HG03432 (cell line): ENCODE data around the gene MEGF11.

Experiments used
- ATAC-seq: cut with Tn5 transposase; IDR thresholded peaks from one replicate; pipeline ENCODE4 v1.9.1; 2021; ENCODE audit warnings: mild to moderate bottlenecking, moderate library complexity; ENCODE audit not compliant: unreplicated experiment

The MEGF11 gene

DNA sequence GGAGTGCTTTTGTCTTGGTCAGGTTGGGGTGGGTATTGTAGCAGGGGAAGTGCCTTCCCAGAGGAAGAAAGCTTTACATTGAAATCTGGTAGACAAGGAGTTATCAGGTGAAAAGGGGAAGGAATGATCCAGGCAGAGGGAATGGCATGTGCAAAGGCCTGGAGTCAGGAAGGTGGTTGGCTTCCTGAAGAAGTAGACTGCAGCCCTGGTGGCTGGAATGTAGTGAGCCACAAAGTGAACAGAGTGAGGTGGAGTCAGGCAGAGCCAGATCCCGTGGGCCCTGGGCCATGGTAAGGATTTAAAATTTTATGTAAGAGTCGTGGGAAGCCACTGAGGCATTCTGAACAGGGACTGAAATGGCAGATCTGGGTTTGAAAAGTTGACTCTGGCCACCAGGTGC is 326.0 kb downstream of the MEGF11 start:
- no peak for ATAC-seq

DNA sequence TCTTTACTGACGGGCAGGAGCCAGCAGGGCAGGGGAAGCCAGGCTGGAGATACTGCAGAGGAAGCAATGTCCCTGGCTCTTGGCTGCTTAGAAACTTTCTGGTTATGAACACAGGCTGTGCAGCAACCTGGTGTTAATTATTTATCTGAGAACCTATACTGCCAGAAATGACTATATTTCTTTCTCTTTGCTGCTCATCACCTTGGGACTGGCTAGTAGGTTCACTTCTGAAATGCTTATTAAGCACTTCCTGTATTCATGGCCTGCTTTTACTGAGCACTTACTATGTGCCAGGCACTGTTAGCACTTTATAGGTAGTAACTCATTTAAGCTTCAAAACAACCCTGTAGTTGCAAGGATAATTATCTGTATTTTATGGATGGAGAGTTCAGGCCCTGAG is 326.7 kb downstream of the MEGF11 start:
- peak; percentile 64 for ATAC-seq

DNA sequence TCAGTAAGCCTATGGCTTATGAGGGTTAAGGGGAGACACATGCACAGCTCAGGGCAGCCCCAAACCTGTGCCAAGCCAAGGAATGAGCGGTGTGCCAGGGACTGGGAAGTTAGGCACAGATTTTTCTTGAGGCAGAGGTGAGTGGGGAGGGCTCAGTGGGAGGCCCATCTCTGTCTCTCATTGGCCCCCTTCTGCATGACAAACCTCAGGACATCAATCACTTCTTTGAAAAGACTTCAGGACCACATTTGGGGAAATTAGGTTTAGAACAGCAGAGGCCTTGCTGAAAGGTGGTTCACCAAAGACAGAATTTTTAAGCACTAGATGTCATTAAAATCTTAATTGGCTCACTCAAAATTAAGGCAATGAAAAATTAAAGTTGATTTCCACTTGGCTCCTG is 327.1 kb downstream of the MEGF11 start:
- ATAC-seq = no peak

DNA sequence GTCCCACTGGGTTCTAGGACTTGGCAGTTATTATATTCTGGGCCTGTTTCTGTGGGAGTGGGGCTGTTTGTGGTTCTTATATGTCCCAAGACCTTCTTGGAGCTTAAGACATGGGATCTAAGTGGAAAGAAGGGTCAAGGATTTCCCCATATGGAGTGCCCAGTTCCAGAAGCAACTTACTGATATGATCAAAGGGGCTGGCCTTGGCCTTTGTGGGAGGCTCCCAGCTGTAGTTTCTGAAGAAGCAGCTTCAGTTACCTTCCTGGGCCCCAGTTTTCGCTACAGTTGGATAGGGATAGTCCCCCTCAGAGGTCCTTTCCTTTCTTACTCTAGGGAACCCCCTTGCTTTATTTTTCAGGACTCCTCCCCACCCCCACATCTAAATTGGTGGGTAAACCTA is 328.2 kb downstream of the MEGF11 start:
- ATAC-seq = no peak

DNA sequence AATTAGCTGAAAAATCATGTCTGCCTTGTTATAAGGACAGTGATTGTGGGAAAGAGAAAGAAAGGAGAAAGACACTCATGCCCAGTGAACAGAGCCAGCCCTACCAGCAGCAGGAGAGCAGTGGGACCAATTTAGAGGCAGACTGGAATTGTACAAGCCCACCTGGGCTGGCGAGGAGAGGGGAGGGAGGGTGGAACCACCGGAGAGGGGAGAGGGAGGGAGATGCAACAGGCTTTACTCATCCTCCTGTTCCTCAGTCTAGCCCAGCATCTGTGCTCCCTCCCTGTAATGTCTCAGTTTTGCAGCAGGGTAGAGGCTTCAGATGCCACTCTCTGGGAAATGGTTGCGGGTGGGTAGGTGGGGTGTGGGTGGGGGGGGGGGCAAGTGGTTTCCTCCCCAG is 329.5 kb downstream of the MEGF11 start:
- ATAC-seq = no peak

DNA sequence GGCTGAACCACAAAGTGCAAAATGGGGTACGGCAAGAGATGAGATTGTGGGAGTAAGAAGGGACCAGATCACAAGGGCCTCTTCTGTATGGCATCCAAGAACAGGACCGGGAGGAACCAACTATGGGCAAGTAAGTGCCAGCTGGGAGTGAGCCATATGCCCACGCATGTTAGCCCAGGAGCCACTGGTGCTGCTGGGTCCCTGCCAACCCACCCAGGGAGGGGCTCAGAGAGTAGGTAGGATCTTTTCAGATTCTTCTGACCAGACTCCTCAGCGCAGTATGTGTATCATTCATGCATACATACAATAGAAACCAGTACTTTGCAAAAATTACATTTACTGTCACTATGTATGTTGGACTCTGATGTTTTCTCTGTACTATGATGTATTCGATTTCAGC is 330.3 kb downstream of the MEGF11 start:
- ATAC-seq = no peak

DNA sequence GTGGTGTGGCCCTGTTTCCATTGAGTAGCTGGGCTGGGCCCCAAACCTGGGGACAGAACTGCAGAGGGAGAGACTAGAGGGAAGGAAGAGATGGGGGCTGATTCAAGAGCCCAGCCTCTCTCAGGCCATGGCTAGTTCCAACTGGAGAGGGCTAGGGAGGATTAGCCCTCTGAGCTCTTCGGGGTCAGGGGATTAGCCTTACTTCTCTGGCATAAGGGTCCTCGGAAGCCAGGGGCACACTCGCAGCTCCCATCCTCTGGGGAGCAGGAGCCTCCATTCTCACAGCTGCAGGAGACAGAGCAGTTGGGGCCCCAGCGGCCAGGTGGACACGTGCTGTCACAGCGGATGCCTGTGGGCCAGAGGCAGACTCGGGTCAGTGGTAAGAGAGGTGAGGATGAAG is 330.9 kb downstream of the MEGF11 start:
- no peak for ATAC-seq

DNA sequence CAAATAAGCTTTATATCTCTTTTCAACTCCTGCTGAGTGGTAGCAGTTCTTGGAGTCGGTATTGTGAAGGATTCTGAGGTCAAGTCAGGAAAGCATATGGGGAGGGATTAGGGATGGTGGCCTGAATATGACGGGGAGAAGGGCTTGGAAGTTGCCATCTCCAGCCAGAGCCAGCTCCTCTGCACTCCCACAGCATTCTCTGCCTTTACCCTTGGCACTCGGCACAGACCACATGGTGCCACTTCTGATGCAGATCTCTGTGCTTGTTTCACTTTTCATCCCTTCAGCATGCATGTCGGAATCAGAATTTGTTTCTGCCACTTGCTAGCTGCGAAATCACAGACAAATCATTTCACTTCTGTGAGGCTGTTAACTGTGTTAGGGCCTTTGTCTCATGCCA is 331.8 kb downstream of the MEGF11 start:
- no peak for ATAC-seq

DNA sequence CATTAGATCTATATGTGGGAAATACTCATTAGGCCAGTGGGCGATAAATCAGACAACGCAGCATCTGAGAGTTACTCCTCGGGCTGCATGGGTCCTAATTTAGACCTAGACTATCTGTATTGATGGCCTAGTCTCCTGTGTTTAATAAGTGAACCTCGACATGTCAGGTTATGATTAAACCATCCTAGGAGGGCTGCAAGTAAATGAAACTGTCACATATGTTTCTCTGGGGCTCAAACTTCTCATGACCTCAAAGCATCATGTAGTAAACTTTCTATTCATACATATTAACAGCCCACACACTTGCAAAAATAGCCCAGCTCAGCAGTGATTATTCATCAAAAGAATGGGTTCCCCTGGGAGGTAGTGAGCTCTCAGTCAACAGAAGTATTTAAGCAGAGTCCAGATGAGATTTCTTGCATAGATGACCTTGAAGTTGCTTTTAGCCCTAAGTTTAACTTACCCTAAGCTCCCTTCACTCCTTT is 332.7 kb downstream of the MEGF11 start:
- ATAC-seq = peak; percentile 37

DNA sequence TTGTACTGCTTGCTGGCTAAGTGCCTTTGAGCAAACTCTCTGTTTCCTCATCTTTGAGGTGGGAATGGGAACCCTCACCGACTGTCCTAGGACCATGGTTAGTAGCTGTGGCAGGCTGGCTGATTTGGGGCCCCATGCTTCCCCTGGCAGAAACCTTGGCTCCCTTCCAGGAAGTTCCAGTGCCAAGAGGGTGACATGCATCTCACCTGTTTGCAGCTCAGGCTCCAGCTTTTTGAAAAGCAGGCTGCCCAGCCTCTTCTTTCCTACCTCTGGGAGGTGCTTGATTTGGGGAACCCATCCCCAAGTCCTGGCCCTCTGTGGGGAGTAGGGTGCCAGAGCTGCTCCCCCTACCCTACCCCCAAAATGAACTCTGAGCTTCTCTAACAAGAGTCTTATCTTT is 333.4 kb downstream of the MEGF11 start:
- ATAC-seq = no peak

DNA sequence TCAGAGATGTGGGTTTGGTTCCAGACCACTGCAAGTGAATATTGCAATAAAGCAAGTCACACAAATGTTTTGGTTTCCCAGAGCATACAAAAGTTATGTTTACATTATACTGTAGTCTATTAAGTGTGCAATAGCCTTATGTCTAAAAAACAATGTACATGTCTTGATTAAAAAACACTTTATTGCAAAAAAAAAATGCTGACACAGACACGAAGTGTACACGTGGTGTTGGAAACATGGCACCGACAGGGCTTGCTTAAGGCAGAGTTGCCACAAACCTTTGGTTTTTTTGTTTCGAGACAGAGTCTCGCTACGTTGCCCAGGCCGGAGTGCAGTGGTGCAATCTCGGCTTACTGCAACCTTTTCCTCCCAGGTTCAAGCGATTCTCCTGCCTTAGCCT is 334.2 kb downstream of the MEGF11 start:
- ATAC-seq = no peak

DNA sequence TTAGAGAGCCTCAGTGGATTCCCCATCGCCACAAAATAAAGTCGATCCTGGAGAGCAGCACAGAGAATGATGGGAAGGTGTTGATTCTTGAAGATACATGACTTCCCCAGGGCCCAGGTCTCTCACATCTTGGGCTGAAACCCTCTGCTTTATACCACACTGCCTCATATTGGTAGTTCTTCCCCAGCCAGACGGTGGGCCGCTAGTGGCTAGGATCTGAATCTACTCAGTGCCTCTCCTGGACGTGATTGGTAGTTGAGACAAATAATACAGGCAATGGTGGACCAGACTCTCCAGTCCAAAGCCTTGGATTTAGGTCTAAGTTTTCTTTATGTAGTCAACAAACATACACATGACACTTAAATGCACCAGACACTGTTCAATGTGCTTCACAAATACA is 334.6 kb downstream of the MEGF11 start:
- no peak for ATAC-seq

DNA sequence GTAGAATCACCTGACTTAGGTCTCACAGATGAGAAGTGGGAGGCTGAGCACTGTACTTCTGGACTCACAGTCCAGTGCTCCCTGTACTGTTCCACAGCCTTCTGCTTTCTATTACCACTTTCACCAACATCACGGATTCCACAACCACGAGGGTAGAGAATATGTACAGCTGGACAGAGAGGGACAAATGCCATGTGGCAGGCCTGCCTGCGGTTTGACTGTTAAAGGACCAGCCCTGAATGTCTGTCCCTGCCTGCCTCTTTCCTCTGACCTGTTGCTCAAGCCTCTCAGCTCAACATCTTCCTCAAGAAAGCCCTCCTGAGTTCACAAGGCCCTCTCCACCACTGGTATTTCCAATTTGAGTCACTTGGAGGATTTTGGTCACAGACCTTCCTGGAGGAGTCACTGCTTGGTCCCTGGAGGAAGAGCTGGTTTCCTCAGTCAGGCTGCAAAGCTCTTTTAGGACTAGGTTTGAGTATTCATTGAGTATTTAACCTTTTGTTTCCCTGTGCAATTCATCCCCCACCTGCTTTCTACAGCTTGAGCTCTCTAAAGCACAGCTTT is 335.1 kb downstream of the MEGF11 start:
- no peak for ATAC-seq

DNA sequence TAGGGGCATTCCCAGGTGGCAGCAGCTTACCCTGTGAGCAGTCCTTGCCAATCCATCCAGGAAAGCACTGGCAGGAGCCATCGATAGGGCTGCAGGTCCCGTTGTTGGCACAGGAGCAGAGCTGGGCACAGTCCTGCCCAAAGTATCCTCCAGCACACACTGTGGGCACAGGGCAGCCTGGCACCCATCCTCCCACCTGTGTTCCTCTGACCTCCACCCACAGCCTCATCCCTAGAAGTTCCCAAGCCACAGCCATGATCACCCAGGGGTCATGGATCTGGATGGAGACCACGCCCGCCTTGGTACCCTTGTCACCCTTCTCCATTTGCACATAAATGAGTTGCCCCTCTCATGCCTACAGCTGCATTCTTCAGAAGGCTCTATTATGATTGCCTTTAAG is 335.6 kb downstream of the MEGF11 start:
- no peak for ATAC-seq

DNA sequence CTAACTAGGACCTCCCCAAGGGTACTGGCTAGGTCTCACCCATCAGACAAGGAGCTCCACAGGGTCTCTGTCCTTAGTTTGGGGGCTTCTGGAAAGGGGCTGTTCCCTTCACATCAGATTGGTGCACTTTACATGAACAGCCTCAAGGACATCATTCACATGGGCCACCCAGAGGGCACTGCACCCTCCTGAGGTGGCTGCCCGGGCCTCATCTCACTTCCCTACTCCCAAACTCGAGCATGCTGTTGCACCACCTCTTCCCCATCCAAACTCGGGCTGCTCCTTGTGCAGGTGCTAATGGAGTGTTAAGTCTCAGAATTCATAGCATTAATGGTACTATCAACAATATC is 336.2 kb downstream of the MEGF11 start:
- peak; percentile 15 for ATAC-seq

DNA sequence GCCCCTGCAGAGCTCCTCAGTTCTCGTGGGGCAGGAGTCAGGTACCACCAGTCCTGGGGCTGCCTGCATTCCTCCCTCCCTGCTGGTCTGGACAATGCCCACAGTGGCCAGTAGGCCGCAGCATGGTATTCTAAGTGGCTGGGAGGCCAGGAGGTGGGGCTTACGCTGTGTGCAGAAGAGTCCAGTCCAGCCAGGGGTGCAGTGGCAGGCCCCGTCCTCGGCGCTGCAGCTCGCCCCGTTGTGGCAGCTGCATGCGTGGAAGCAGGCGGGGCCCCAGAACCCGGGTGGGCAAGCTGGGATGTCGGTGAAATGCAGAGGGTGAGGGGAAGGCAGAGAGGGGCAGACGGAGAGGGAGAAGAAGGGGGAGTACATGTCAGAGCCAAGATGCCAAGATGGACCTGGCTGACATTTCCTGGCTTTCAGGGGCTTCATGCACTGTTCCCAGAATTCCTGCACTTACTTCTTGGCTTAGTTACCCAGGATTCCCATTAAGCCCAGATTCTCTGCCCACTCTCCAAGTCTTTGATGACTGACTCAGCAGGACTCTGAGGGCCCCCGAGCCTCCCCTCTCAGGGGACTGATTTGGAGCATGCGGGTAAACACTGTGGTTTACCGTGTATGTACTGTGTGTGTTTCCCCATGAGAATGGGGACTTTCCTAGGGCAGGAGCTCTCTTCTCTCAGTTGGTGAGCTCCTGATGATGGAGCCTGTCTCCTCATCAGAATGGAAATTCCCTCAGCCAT is 336.7 kb downstream of the MEGF11 start:
- ATAC-seq = peak; percentile 63

DNA sequence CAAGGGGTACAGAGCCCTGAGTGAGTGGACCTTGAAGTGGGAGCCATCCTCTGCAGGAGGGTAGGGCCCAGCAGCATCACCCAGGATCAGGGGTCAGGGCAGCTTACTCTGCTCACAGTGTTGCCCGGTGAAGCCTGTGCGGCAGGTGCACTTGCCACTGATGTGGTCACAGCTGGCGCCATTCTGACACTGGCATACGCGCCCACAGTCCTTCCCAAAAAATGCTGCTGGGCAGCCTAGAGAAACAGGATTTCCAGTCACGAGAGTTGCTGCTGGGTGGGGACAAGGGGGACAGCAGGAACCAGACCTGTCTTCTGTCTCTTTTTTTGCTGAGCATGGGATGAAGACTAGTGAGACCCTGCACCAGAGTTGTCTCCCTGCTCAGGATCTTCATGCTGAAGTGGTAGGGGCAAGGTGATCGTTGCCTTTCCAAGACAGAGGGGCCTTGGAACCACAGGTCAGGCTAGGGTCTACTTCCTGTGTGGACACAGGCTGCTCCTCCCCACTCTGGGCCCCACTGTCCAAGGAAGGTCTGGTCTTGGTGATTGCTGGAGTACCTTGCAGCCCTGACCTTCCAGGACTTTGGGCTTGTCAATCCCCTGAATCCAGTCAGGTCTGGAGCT is 337.4 kb downstream of the MEGF11 start:
- ATAC-seq = no peak

DNA sequence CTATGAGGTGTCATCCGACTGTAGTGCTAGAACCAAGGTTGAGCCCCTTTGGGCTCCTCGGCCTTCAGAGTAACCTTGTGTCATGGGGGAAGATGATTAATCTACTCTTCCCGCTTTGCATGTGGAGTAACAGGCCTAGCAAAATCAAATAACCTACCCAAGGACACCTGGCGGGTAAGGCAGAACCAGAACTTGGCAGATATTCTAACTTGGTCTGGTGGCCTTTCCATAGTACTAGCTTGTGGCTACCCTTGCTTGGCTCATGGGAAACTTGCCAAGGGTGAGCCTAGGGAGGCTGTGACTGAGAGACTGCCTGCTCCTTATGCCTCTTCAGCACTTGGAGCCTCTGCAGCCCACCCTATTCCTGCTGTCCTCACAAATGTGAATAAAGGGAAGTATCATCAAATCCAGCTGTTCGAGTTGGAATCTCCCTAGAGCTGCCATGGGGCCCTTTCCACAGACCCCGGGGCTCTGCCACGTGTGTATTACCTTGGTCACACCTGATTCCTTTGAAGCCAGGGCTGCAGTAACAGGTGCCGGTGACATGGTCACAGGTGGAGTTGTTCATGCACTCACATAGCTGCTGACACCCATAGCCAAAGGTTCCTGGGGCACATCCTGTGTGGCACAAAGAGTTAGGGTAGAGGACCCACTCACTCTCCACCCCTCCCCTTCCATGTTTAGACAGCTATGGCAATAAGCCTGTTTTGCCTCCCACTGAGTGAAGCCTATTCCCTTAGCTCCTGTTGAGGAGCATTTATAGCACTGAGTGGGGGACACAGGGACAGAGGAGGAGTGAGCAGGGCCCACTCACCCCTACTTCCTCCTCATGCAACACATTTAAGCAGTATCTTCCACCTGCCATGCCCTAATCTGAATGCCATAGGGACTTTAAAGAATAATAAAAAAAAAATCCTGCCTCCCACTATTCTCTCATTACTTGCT is 338.3 kb downstream of the MEGF11 start:
- no peak for ATAC-seq

DNA sequence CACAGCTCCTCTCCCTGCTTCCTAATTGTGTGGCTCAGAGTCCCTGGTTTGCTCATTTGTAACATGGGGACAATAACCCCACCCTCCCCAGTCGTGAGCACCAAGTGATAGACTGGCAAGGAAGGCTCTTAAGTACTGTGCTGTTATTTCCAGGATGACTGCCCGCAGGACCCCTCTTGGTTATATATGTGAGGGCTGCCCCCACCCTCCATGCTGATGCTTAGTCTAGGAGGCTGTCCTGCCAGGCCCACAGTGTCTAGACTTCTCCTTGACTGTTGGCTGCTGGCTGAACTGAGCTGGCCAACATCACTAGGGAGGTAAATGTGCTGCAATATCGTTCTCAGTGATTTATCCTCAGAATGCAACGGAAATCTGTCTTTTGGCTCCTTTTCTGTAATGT is 339.2 kb downstream of the MEGF11 start:
- no peak for ATAC-seq

DNA sequence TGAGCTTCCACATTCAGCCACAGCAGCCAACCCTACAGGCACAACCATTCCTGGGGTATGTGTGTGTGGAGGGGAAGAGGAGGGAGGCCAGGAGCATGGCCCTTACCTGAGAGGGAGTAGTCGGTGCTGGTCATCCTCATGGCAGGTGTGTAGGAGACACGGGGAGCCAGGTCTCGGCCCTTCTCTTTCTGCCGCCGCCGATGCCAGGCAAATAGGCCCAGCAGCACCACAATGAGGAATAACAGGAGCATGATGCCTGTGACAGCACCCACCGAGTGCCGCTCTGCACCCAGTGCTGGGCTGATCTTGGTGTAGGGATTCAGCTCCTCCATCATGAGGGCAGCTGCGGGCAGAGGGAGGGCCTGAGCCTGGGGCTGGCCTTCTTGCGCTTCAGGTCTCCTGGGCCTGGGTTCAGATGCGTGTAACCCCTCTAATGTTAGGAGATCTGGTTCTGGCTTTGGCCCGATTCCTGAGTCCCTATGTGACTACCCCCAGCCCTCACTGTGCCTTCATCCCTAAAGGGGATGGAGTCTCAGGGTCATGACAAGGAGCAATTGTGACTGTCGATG is 339.8 kb downstream of the MEGF11 start:
- no peak for ATAC-seq

DNA sequence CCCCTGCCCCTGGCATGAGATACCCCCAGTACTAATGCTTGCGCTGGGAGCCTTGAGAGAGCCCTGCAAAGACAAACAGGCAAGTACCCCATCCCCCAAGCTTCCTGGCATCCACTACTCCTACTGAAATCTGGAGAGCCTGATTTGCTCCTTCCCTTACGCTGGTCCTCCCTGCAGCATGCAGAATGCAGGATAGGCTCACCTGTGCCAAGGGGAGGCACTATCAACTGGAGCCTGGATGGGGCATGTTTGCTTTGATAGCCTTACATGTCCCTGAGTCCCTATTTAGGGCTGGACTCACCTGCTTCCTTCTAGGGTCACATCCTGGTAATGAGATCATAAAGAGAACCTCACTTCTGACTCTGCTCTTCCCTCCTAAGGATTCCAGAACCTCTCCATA is 341.3 kb downstream of the MEGF11 start:
- ATAC-seq = no peak
